Lung (tissue), 12 donors: ENCODE data around the gene MN1. TPM values are rescaled to one million over a fixed set of nuclear protein-coding genes. Genes with fewer than 3 reads are reported as not detected.

Experiments used
- ATAC-seq: fragments of 200-7000 bp; cut with Tn5 transposase; one replicate; pipeline ENCODE4 v1.9.1; 2020; ENCODE audit warnings: moderate number of reproducible peaks; ENCODE audit not compliant: insufficient read depth, low FRiP score
- DNase-seq, 3 donors: peaks; one replicate each; pipeline ENCODE4 v3.0.0-alpha.2; 2013 to 2017
- H3K27ac ChIP-seq, 2 donors: one replicate each; pipeline ENCODE4 v1.5.1; 2013; ENCODE audit warnings: mild to moderate bottlenecking in 2 of 2, moderate library complexity in 2 of 2, control low read depth in 1 of 2, inconsistent platforms in 1 of 2, low read depth in 1 of 2, low read length in 1 of 2
- H3K27me3 ChIP-seq, 3 donors: one replicate each; pipeline ENCODE4 v1.5.1; 2013; ENCODE audit warnings: low read length in 2 of 3; ENCODE audit not compliant: control insufficient read depth in 3 of 3, insufficient read depth in 3 of 3
- H3K36me3 ChIP-seq, 4 donors: one replicate each; pipeline ENCODE4 v1.5.1; 2013; ENCODE audit warnings: low read length in 4 of 4, mild to moderate bottlenecking in 1 of 4, moderate library complexity in 1 of 4; ENCODE audit not compliant: control insufficient read depth in 4 of 4, insufficient read depth in 4 of 4
- H3K4me1 ChIP-seq, 5 donors: one replicate each; pipeline ENCODE4 v1.5.1; 2013; ENCODE audit warnings: low read length in 5 of 5, mild to moderate bottlenecking in 2 of 5, moderate library complexity in 1 of 5; ENCODE audit not compliant: control insufficient read depth in 5 of 5, insufficient read depth in 5 of 5
- H3K4me3 ChIP-seq: one replicate; pipeline ENCODE4 v1.5.1; 2013; ENCODE audit warnings: mild to moderate bottlenecking, control low read depth, moderate library complexity
- H3K9ac ChIP-seq, 2 donors: one replicate each; pipeline ENCODE4 v1.5.1; 2013; ENCODE audit warnings: low read length in 2 of 2, control low read depth in 1 of 2; ENCODE audit not compliant: insufficient read depth in 1 of 2
- H3K9me3 ChIP-seq, 4 donors: one replicate each; pipeline ENCODE4 v1.5.1; 2013; ENCODE audit warnings: low read length in 3 of 4, mild to moderate bottlenecking in 1 of 4, moderate library complexity in 1 of 4; ENCODE audit not compliant: control insufficient read depth in 4 of 4, insufficient read depth in 3 of 4
- CTCF ChIP-seq: IDR thresholded peaks from 2 replicates; pipeline ENCODE4 v1.5.1; 2012; ENCODE audit warnings: mild to moderate bottlenecking; ENCODE audit errors: control extremely low read depth, extremely low read depth
- WGBS, 2 donors: extraction: QIAGEN DNeasy Blood & Tissue Kit; methylation state at CpG; one replicate each; pipeline ENCODE4 v1.1.7; 2013; 5-methylcytosine and 5-hydroxymethylcytosine counted together
- polyA plus RNA-seq, 2 donors: library from polyadenylated mRNA; stranded (reverse); fragments of 200-250 nt; gene quantifications; one replicate each; pipeline ENCODE4 v1.2.1, GENCODE V29; 2013
- total RNA-seq, 2 donors: library from RNA; depleted of rRNA in 1 of 2; stranded (reverse); fragments of >200 nt in 1 of 2; gene quantifications; one replicate each; pipeline ENCODE4 v1.2.1, GENCODE V29; 2014 to 2021
- donor health status: control.
- donor health status: control.
- donor health status: Bipolar disorder and iron deficiency.
- donor health status: healthy.
- donor health status: DM: yes; HTN: yes; CAD: no.

MN1 gene
- total and polyA plus RNA-seq, 4 donors = 2.4 to 6.5 (median 3.6) TPM

- 42 to 72% methylated on average over 7 of the region's 7 CpGs for WGBS, 2 donors
- TF ChIP-seq CTCF = no peak
Measured at GRCh38 chr22:27761000-27761399, 40.6 kb downstream of the MN1 start.

GRCh38 chr22:27760474-27760873, 41.1 kb downstream of the MN1 start:
- Histone ChIP-seq H3K36me3 (no peaks in the 10 kb centered on the region), H3K27me3 (no peaks in the 10 kb centered on the region), H3K9ac (no peak overlapping the region), H3K4me3 (no peak overlapping the region), H3K27ac (no peak overlapping the region), H3K9me3 (no peaks in the 10 kb centered on the region), H3K4me1 (peaks cover 0 to 3% (median 0%) of the 10 kb centered on the region in 5 donors)
- ATAC-seq (no peak), DNase-seq (no peak)
- no peak for TF ChIP-seq CTCF
- WGBS, 2 donors = 92 to 97% methylated on average over 8 of the region's 8 CpGs

More at GRCh38 chr22:27761000-27761399, 40.6 kb downstream of the MN1 start:
- Histone ChIP-seq H3K4me1 (peaks cover 0 to 3% (median 0%) of the 10 kb centered on the region in 5 donors), H3K36me3 (no peaks in the 10 kb centered on the region), H3K27me3 (no peaks in the 10 kb centered on the region), H3K9me3 (no peaks in the 10 kb centered on the region), H3K4me3 (no peak overlapping the region), H3K27ac (no peak overlapping the region), H3K9ac (no peak overlapping the region)
- ATAC-seq (no peak), DNase-seq (no peak)

- no peaks in the 10 kb centered on the region for H3K27me3 ChIP-seq
- H3K4me3 ChIP-seq = no peak overlapping the region
- no peak overlapping the region for H3K27ac ChIP-seq
- DNase-seq = no peak
- H3K36me3 ChIP-seq = no peaks in the 10 kb centered on the region
- H3K4me1 ChIP-seq = peaks cover 0 to 3% (median 0%) of the 10 kb centered on the region in 5 donors
- no peak for ATAC-seq
- H3K9ac ChIP-seq = no peak overlapping the region
- no peaks in the 10 kb centered on the region for H3K9me3 ChIP-seq
- 92 to 96% methylated on average over 6 of the region's 6 CpGs for WGBS, 2 donors
- TF ChIP-seq CTCF = no peak
Measured at GRCh38 chr22:27757928-27758525, 43.5 kb downstream of the MN1 start.

- Histone ChIP-seq H3K36me3 (no peaks in the 10 kb centered on the region), H3K27me3 (no peaks in the 10 kb centered on the region), H3K9me3 (no peaks in the 10 kb centered on the region), H3K4me3 (no peak overlapping the region), H3K27ac (no peak overlapping the region), H3K9ac (no peak overlapping the region), H3K4me1 (peaks cover 0 to 2% (median 0%) of the 10 kb centered on the region in 5 donors)
- DNase-seq = no peak
- no peak for TF ChIP-seq CTCF
- 92 to 96% methylated on average over 16 of the region's 16 CpGs for WGBS, 2 donors
- no peak for ATAC-seq
Measured at GRCh38 chr22:27756212-27756660, 45.3 kb downstream of the MN1 start.
